CD4-positive, alpha-beta memory T cell (primary cell): ENCODE results near the gene L3MBTL2. TPM values are rescaled to one million over a fixed set of nuclear protein-coding genes. Genes with fewer than 3 reads are reported as not detected.
A peak's percentile ranks its signal among the peaks of the same experiment; 100 is the strongest.

ENCODE experiments used
- CTCF ChIA-PET: fragments of 350-600 bp; sonication (Branson Sonifier 250); formaldehyde crosslinking; loops from one replicate; lab custom pipeline; 2021; ENCODE audit warnings: inconsistent platforms; ENCODE audit not compliant: partially characterized antibody; lab: Charles Lee
- POLR2A ChIA-PET: fragments of 350-600 bp; sonication (Branson Sonifier 250); formaldehyde crosslinking; loops from one replicate; lab custom pipeline; 2021; ENCODE audit not compliant: partially characterized antibody; lab: Charles Lee
- DNase-seq, 5 donors: peaks; one replicate each; pipeline versions ENCODE4 v3.0.0 to v3.0.0-alpha.2; 2020 to 2022; ENCODE audit warnings: mixed read lengths in 1 of 5
- H3K27ac ChIP-seq: one replicate; pipeline ENCODE4 v1.7.0; 2013; ENCODE audit warnings: low read depth, low read length
- H3K27me3 ChIP-seq: 2 replicates; pipeline ENCODE4 v1.7.0; 2013; ENCODE audit warnings: mild to moderate bottlenecking, low read length, moderate library complexity; ENCODE audit not compliant: insufficient read depth
- H3K36me3 ChIP-seq: 2 replicates; pipeline ENCODE4 v1.7.0; 2013; ENCODE audit warnings: mild to moderate bottlenecking, low read length, moderate library complexity; ENCODE audit not compliant: insufficient read depth
- H3K4me1 ChIP-seq: 2 replicates; pipeline ENCODE4 v1.7.0; 2013; ENCODE audit warnings: mild to moderate bottlenecking, low read length, moderate library complexity; ENCODE audit not compliant: insufficient read depth
- H3K4me3 ChIP-seq, 2 donors: one replicate each; pipeline ENCODE4 v1.7.0; 2013; ENCODE audit warnings: low read length in 2 of 2, mild to moderate bottlenecking in 1 of 2
- H3K9me3 ChIP-seq, 2 donors: one replicate each; pipeline ENCODE4 v1.7.0; 2013; ENCODE audit warnings: low read length in 2 of 2, control low read depth in 1 of 2; ENCODE audit not compliant: control insufficient read depth in 1 of 2
- H3K27ac Mint-ChIP-seq, 7 donors: one replicate each; pipeline ENCODE4 v1.8.0; 2020 to 2021; ENCODE audit warnings: mixed read lengths in 7 of 7, mild to moderate bottlenecking in 6 of 7, inconsistent platforms in 3 of 7, moderate library complexity in 3 of 7
- H3K27me3 Mint-ChIP-seq, 2 donors: one replicate each; pipeline ENCODE4 v1.8.0; 2020 to 2021; ENCODE audit warnings: mixed read lengths in 2 of 2
- H3K36me3 Mint-ChIP-seq, 2 donors: one replicate each; pipeline ENCODE4 v1.8.0; 2020 to 2021; ENCODE audit warnings: mixed read lengths in 2 of 2, inconsistent platforms in 1 of 2, mild to moderate bottlenecking in 1 of 2
- H3K4me1 Mint-ChIP-seq, 4 donors: one replicate each; pipeline ENCODE4 v1.8.0; 2020 to 2021; ENCODE audit warnings: mixed read lengths in 4 of 4, mild to moderate bottlenecking in 1 of 4
- H3K4me3 Mint-ChIP-seq, 8 donors: one replicate each; pipeline ENCODE4 v1.8.0; 2020 to 2021; ENCODE audit warnings: mixed read lengths in 8 of 8, mild to moderate bottlenecking in 7 of 8, moderate library complexity in 6 of 8, inconsistent platforms in 3 of 8
- H3K9me3 Mint-ChIP-seq, 8 donors: one replicate each; pipeline ENCODE4 v1.8.0; 2020 to 2021; ENCODE audit warnings: mixed read lengths in 8 of 8, mild to moderate bottlenecking in 5 of 8, inconsistent platforms in 3 of 8, moderate library complexity in 1 of 8
- intact Hi-C: fragments of 100-400 bp; cut with micrococcal nuclease; formaldehyde crosslinking; loops from one replicate; pipeline ENCODE4 v1.15.1; 2023
- polyA plus RNA-seq, 2 donors: library from polyadenylated mRNA; unstranded; fragments of 300-500 nt; fragmentation: Illumina TruSeq; gene quantifications; one replicate each; pipeline ENCODE4 v1.2.3, GENCODE V29; 2021
- total RNA-seq, 2 experiments: library from RNA; stranded (reverse); gene quantifications; one replicate each; pipeline ENCODE4 v1.2.3, GENCODE V29; 2021

The L3MBTL2 gene
- total and polyA plus RNA-seq, 4 experiments from 2014 or later, result 27.5 to 48.2 (median 35.4) TPM

DNA sequence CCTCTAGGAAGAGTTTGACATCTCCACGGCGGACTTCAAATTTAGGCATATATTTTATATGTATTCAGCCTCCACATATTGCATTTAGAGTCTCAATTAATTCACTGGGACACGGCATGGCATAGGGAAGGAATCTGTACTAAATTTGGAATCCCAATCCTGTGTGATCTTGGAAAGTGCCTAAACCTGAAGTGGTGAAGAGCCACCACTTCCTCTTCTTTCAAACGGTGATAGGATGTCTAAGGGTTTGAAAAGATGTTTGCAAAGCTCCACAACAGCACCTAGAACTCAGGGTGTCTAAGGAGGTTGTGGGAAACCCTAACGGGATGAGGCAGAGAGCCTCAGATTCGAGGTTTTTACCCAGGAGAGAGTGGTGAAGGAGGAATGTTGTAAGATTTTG is 1.0 kb upstream of the L3MBTL2 start:
- peaks cover 18% of the 10 kb centered on the region for H3K4me1 ChIP-seq
- CTCF ChIA-PET, result no interaction called here
- Mint-ChIP-seq H3K27me3 (peaks cover 3 to 6% of the 10 kb centered on the region in 2 donors), H3K4me3 (peak overlapping the region in 4 of 8 donors; percentile 11 to 61 (median 40)), H3K4me1 (peaks cover 15 to 34% (median 21%) of the 10 kb centered on the region in 4 donors), H3K27ac (peak overlapping the region in 4 of 7 donors; percentile 49 to 90 (median 84)), H3K36me3 (peaks cover 4 to 11% of the 10 kb centered on the region in 2 donors), H3K9me3 (no peaks in the 10 kb centered on the region)
- H3K9me3 ChIP-seq, result no peaks in the 10 kb centered on the region
- intact Hi-C loops, result loop anchor here (2.0 kb wide), 3 partner anchors 83 to 567 kb away; partner anchors contain the start of genes MRTFA and RANGAP1
- no peaks in the 10 kb centered on the region for H3K36me3 ChIP-seq
- H3K27me3 ChIP-seq, result no peaks in the 10 kb centered on the region
- POLR2A ChIA-PET, result no interaction called here
- H3K4me3 ChIP-seq, result no peak overlapping the region
- DNase-seq, result no peak
- H3K27ac ChIP-seq, result no peak overlapping the region

DNA sequence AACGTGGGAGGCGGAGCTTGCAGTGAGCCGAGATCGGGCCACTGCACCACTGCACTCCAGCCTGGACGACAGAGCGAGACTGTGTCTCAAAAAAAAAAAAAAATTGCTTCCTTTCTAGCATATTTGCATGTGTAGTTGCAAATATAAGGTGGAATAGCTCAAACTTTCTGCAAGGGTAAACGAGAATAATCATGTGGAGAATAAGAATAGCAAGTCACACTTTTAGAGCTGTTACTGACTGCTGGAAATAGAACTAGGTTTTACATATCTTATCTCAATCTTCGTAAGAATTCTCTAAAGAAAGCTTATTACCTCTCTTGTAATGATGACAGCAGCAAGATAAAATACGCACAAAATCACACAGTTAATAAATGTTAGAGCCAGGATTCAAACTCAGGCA is 1.6 kb downstream of the L3MBTL2 start:
- Mint-ChIP-seq H3K27ac (peak overlapping the region in 3 of 7 donors; percentile 15 to 38 (median 36)), H3K9me3 (no peaks in the 10 kb centered on the region), H3K4me3 (peak overlapping the region; percentile 40 to 77 (median 67)), H3K27me3 (peaks cover 3 to 6% of the 10 kb centered on the region in 2 donors), H3K36me3 (peaks cover 14 to 22% of the 10 kb centered on the region in 2 donors), H3K4me1 (peaks cover 15 to 40% (median 24%) of the 10 kb centered on the region in 4 donors)
- no peaks in the 10 kb centered on the region for H3K9me3 ChIP-seq
- POLR2A ChIA-PET, result interaction anchor here (0.5 to 1.2 kb wide), 4 partner anchors 9 to 1418 kb away, joined by 3 to 5 read pairs (median 3); no protein-coding TSS in a partner anchor
- intact Hi-C loops, result loop anchor here (5.0 kb wide), 1 partner anchor 254 kb away; the partner anchor contains the start of gene RBX1
- H3K4me3 ChIP-seq, result no peak overlapping the region
- H3K27ac ChIP-seq, result no peak overlapping the region
- CTCF ChIA-PET, result interaction anchor here (1.5 to 1.7 kb wide), 2 partner anchors 9 to 30 kb away, joined by 6 read pairs; no protein-coding TSS in a partner anchor
- no peak for DNase-seq
- H3K27me3 ChIP-seq, result no peaks in the 10 kb centered on the region
- H3K36me3 ChIP-seq, result peaks cover 12% of the 10 kb centered on the region
- H3K4me1 ChIP-seq, result peaks cover 18% of the 10 kb centered on the region

DNA sequence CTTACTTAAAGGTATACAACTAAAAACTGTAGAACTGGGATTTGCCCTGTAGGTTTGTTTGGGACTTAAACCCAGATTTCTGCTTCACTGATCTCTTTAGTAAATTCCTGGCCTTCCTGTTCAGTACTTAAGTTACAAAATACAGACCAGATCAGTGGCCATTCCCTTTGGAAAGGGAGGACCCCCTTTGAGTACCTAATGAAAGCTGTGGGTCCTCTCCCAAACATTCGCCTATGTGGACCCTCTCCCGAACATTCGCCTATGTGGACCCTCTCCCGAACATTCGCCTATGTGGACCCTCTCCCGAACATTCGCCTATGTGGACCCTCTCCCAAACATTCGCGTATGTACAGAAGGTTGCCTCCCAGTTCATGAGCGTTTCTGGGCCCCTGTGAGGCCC is 10.3 kb downstream of the L3MBTL2 start:
- Histone ChIP-seq H3K27ac (no peak overlapping the region), H3K27me3 (no peaks in the 10 kb centered on the region), H3K36me3 (peaks cover 35% of the 10 kb centered on the region), H3K4me3 (no peak overlapping the region), H3K4me1 (peaks cover 14% of the 10 kb centered on the region), H3K9me3 (no peaks in the 10 kb centered on the region)
- Mint-ChIP-seq H3K4me1 (peaks cover 10 to 32% (median 23%) of the 10 kb centered on the region in 4 donors), H3K4me3 (no peak overlapping the region), H3K27me3 (no peaks in the 10 kb centered on the region), H3K27ac (peak overlapping the region in 1 of 7 donors; percentile 25), H3K9me3 (no peaks in the 10 kb centered on the region), H3K36me3 (peaks cover 29 to 47% of the 10 kb centered on the region in 2 donors)
- no peak for DNase-seq
- CTCF ChIA-PET, result interaction anchor here (2.4 kb wide), 1 partner anchor 22 kb away, joined by 12 read pairs; no protein-coding TSS in a partner anchor
- intact Hi-C loops, result no loop called here
- POLR2A ChIA-PET, result no interaction called here

DNA sequence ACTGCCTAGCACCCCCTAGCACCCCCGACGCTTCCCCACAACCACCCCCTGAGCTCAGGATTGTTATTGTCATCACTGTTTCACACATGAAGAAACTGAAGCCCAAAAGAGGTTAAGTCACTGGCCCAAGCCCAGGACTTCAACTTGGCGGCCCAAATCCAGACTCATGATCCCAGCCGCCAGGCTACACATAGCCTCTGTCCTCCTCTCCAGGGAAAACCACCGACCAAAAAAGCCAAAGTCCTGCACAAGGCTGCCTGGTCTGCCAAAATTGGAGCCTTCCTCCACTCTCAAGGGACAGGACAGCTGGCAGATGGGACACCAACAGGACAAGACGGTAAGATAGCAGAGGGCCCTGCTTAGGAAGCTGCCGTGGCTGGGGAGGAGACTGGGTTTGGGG is 10.8 kb downstream of the L3MBTL2 start:
- intact Hi-C loops, result no loop called here
- peaks cover 37% of the 10 kb centered on the region for H3K36me3 ChIP-seq
- H3K4me1 Mint-ChIP-seq, result peaks cover 8 to 32% (median 23%) of the 10 kb centered on the region in 4 donors
- peaks cover 29 to 48% of the 10 kb centered on the region in 2 donors for H3K36me3 Mint-ChIP-seq
- H3K4me3 Mint-ChIP-seq, result no peak overlapping the region
- no peaks in the 10 kb centered on the region for H3K9me3 Mint-ChIP-seq
- H3K4me3 ChIP-seq, result no peak overlapping the region
- ChIA-PET CTCF (no interaction called here), POLR2A (no interaction called here)
- H3K9me3 ChIP-seq, result no peaks in the 10 kb centered on the region
- no peak for DNase-seq
- H3K27me3 Mint-ChIP-seq, result no peaks in the 10 kb centered on the region
- peak overlapping the region in 3 of 7 donors; percentile 25 to 77 (median 48) for H3K27ac Mint-ChIP-seq
- H3K27me3 ChIP-seq, result no peaks in the 10 kb centered on the region
- peaks cover 14% of the 10 kb centered on the region for H3K4me1 ChIP-seq
- no peak overlapping the region for H3K27ac ChIP-seq

DNA sequence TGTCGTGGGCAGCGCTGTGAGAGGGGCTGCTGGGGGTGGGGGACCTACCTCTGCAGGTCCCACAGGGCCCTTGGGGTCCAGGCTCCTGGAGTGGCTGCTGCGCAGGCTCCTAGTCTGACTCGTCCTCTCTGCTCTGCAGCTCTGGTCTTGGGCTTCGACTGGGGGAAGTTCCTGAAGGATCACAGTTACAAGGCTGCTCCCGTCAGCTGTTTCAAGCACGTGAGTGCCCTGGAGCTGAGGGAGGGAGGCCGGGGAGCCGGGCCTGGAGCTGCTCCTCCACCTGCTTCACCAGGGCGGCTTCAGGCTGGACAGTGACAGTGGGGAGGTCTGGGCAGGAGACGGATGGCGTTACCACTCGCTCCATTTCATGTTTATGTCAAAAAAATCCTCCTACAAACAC is 11.9 kb downstream of the L3MBTL2 start:
- Mint-ChIP-seq H3K4me1 (peaks cover 8 to 32% (median 23%) of the 10 kb centered on the region in 4 donors), H3K4me3 (no peak overlapping the region), H3K27me3 (no peaks in the 10 kb centered on the region), H3K9me3 (no peaks in the 10 kb centered on the region), H3K36me3 (peaks cover 35 to 52% of the 10 kb centered on the region in 2 donors), H3K27ac (peak overlapping the region in 1 of 7 donors; percentile 59)
- intact Hi-C loops, result no loop called here
- ChIA-PET CTCF (no interaction called here), POLR2A (interaction anchor here (1.1 kb wide), 2 partner anchors 21 to 265 kb away, joined by 3 to 6 read pairs; no protein-coding TSS in a partner anchor)
- Histone ChIP-seq H3K27ac (no peak overlapping the region), H3K36me3 (peaks cover 42% of the 10 kb centered on the region), H3K4me1 (peaks cover 14% of the 10 kb centered on the region), H3K4me3 (no peak overlapping the region), H3K9me3 (no peaks in the 10 kb centered on the region), H3K27me3 (no peaks in the 10 kb centered on the region)
- DNase-seq, result no peak

DNA sequence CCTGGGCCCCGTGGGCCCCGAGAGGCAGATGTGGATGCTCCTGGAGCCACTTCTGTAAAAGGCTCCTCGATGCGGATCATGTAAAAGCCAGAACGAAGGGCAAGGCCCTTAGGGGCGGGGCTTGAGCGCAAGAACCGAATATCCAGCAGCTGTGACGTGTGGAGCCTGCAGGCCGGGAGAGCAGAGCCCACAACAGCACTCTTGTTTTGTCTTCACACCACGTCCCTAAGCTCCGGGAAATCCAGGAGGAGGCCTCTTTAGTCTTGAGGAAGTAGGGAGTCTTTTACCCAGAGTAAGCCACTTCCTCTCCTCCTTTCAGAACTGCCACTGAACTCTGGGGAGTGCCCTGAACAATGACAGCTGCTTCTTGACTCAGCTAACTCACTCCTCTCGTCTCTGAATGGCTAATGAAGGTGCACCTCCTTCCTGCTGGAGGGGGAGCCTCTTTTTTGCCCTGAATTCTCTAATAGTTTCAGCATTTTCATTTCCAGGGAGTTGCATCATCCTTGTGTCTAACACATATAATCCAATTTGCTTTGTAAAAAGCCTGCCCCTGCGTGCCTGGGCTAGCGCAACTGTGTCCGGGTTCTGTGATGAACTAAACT is 12.5 kb downstream of the L3MBTL2 start:
- no peaks in the 10 kb centered on the region for H3K27me3 Mint-ChIP-seq
- H3K4me3 ChIP-seq, result peak overlapping the region in 1 of 2 donors; percentile 24
- H3K4me1 Mint-ChIP-seq, result peaks cover 8 to 32% (median 22%) of the 10 kb centered on the region in 4 donors
- peaks cover 47% of the 10 kb centered on the region for H3K36me3 ChIP-seq
- H3K27ac ChIP-seq, result no peak overlapping the region
- H3K9me3 ChIP-seq, result no peaks in the 10 kb centered on the region
- POLR2A ChIA-PET, result interaction anchor here (1.1 kb wide), 2 partner anchors 20 to 266 kb away, joined by 3 to 6 read pairs; no protein-coding TSS in a partner anchor
- no peaks in the 10 kb centered on the region for H3K27me3 ChIP-seq
- intact Hi-C loops, result no loop called here
- peak overlapping the region; percentile 59 to 91 (median 78) for H3K27ac Mint-ChIP-seq
- peaks cover 32 to 53% of the 10 kb centered on the region in 2 donors for H3K36me3 Mint-ChIP-seq
- peak overlapping the region in 7 of 8 donors; percentile 30 to 71 (median 53) for H3K4me3 Mint-ChIP-seq
- peak in 4 of 5 donors; percentile 17 to 55 (median 30) for DNase-seq
- CTCF ChIA-PET, result interaction anchor here (0.7 kb wide), 1 partner anchor 20 kb away, joined by 4 read pairs; no protein-coding TSS in a partner anchor
- H3K9me3 Mint-ChIP-seq, result no peaks in the 10 kb centered on the region
- H3K4me1 ChIP-seq, result peaks cover 14% of the 10 kb centered on the region

DNA sequence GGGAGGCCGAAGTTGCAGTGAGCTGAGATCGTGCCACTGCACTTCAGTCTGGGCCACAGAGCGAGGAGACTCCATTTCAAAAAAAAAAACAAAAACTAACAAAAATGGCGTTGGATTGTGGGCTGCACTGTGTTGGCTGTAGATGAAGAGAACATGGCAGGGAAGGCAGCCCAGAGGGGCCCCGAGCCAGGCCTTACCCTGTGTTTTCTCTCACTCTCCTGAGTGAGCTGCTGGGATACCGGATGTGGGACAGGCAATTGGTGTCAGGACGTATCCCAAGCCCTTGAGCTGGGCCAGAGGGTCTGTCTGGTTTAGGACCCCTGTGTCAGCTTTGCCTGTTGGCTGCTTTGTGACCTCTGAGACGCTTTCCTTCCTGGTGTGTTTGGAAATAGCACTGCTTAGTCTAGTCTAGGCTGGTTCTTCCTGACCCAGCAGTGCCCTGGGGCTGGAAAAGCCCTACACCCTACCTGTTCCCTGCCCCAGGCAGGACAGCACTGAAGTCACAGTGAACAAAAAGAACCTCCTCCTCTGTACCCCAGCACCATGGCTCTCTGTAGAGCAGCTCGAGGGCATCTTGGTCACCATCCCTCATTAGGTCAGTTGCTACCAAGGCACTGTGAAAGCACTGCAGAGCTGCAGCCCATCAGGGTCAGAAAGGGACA is 17.9 kb downstream of the L3MBTL2 start:
- Mint-ChIP-seq H3K4me1 (peaks cover under 1 to 10% (median 1%) of the 10 kb centered on the region in 4 donors), H3K27ac (peak overlapping the region in 2 of 7 donors; percentile 36 to 42), H3K4me3 (no peak overlapping the region), H3K27me3 (no peaks in the 10 kb centered on the region), H3K36me3 (peaks cover 18 to 60% of the 10 kb centered on the region in 2 donors), H3K9me3 (no peaks in the 10 kb centered on the region)
- H3K27ac ChIP-seq, result no peak overlapping the region
- peaks cover 3% of the 10 kb centered on the region for H3K4me1 ChIP-seq
- peaks cover 74% of the 10 kb centered on the region for H3K36me3 ChIP-seq
- H3K27me3 ChIP-seq, result no peaks in the 10 kb centered on the region
- ChIA-PET POLR2A (interaction anchor here (0.9 kb wide), 1 partner anchor 15 kb away, joined by 5 read pairs; no protein-coding TSS in a partner anchor), CTCF (no interaction called here)
- no peak for DNase-seq
- no peak overlapping the region for H3K4me3 ChIP-seq
- H3K9me3 ChIP-seq, result no peaks in the 10 kb centered on the region
- intact Hi-C loops, result no loop called here
